Measurements from ENCODE around the gene DPRX. TPM values are rescaled to one million over a fixed set of nuclear protein-coding genes. Genes with fewer than 3 reads are reported as not detected.

Gene DPRX
- total RNA-seq, 1 donor from 2014 or later: not detected

GRCh38 chr19:53608381-53608780, 23.4 kb upstream of the DPRX start:
- Histone ChIP-seq H3K9me3 (no peaks in the 10 kb centered on the region), H3K4me3 (no peak overlapping the region), H3K27me3 (no peaks in the 10 kb centered on the region), H3K36me3 (no peaks in the 10 kb centered on the region), H3K4me1 (no peaks in the 10 kb centered on the region), H3K27ac (no peak overlapping the region)
- intact Hi-C loops (cut with DNase I): no loop called here
- no peak for DNase-seq (ENCODE audit: extremely low spot score in 2 of 2)
- TF ChIP-seq POLR2AphosphoS5 (IDR thresholded peaks at IDR 0.05; ENCODE audit: insufficient read depth in 1 of 2, low read depth in 1 of 2) (no peak), POLR2A (IDR thresholded peaks at IDR 0.05) (no peak), CTCF (IDR thresholded peaks at IDR 0.05) (no peak)

GRCh38 chr19:53612762-53613526, 18.9 kb upstream of the DPRX start:
- intact Hi-C loops (cut with DNase I): no loop called here
- Histone ChIP-seq H3K27me3 (no peaks in the 10 kb centered on the region), H3K4me3 (no peak overlapping the region), H3K27ac (no peak overlapping the region), H3K4me1 (no peaks in the 10 kb centered on the region), H3K9me3 (no peaks in the 10 kb centered on the region), H3K36me3 (no peaks in the 10 kb centered on the region)
- DNase-seq (ENCODE audit: extremely low spot score in 2 of 2): no peak
- TF ChIP-seq POLR2A (IDR thresholded peaks at IDR 0.05): no peak
- TF ChIP-seq POLR2AphosphoS5 (IDR thresholded peaks at IDR 0.05; ENCODE audit: insufficient read depth in 1 of 2, low read depth in 1 of 2): no peak
- no peak for TF ChIP-seq CTCF (IDR thresholded peaks at IDR 0.05)

- TF ChIP-seq POLR2A (IDR thresholded peaks at IDR 0.05): no peak
- TF ChIP-seq CTCF (IDR thresholded peaks at IDR 0.05): no peak
- no peak for TF ChIP-seq POLR2AphosphoS5 (IDR thresholded peaks at IDR 0.05; ENCODE audit: insufficient read depth in 1 of 2, low read depth in 1 of 2)
- Histone ChIP-seq H3K9me3 (no peaks in the 10 kb centered on the region), H3K27ac (no peak overlapping the region), H3K27me3 (no peaks in the 10 kb centered on the region), H3K36me3 (no peaks in the 10 kb centered on the region), H3K4me3 (no peak overlapping the region), H3K4me1 (peaks cover 11% of the 10 kb centered on the region)
- intact Hi-C loops (cut with DNase I): no loop called here
- DNase-seq (ENCODE audit: extremely low spot score in 2 of 2): no peak
Observed at GRCh38 chr19:53621885-53622740, 9.7 kb upstream of the DPRX start.

- H3K4me1 ChIP-seq: peaks cover 11% of the 10 kb centered on the region
- H3K27me3 ChIP-seq: no peaks in the 10 kb centered on the region
- H3K4me3 ChIP-seq: no peak overlapping the region
- no peak for DNase-seq (ENCODE audit: extremely low spot score in 2 of 2)
- H3K27ac ChIP-seq: no peak overlapping the region
- intact Hi-C loops (cut with DNase I): no loop called here
- H3K36me3 ChIP-seq: no peaks in the 10 kb centered on the region
- TF ChIP-seq POLR2A (IDR thresholded peaks at IDR 0.05): no peak
- TF ChIP-seq POLR2AphosphoS5 (IDR thresholded peaks at IDR 0.05; ENCODE audit: insufficient read depth in 1 of 2, low read depth in 1 of 2): no peak
- no peak for TF ChIP-seq CTCF (IDR thresholded peaks at IDR 0.05)
- H3K9me3 ChIP-seq: no peaks in the 10 kb centered on the region
Observed at GRCh38 chr19:53624771-53625545, 6.8 kb upstream of the DPRX start.

All from vagina (tissue), 2 donors.